ENCODE results near the gene ZNF784. TPM values are rescaled to one million over a fixed set of nuclear protein-coding genes. Genes with fewer than 3 reads are reported as not detected.

The ZNF784 gene
- total RNA-seq, 3 donors from 2014 or later (not counting 1 experiment from before 2014, with no cell fraction given): 6.4 to 7.9 (median 7.1) TPM

Other genes with a start within 250 kb of the ZNF784 start
- not detected for gene TMEM190, start 247.7 kb downstream of the ZNF784 start, total RNA-seq
- gene TMEM238, start 240.3 kb downstream of the ZNF784 start, total RNA-seq: 1 to 10 TPM; 2.9 to 5.1 (median 4.0) TPM
- 1,000 to 10,000 TPM; 1,373 to 1,704 (median 1,679) TPM for gene RPL28, start 238.6 kb downstream of the ZNF784 start, total RNA-seq
- 100 to 1,000 TPM in 1 of 3 donors, 10 to 100 TPM in 2; 60.2 to 107 (median 63.9) TPM for gene UBE2S, start 216.8 kb downstream of the ZNF784 start, total RNA-seq
- not detected for gene SHISA7, start 181.3 kb downstream of the ZNF784 start, total RNA-seq
- gene ISOC2, start 162.9 kb downstream of the ZNF784 start, total RNA-seq: 10 to 100 TPM in 1 of 3 donors, 1 to 10 TPM in 2; 7.2 to 12.4 (median 9.5) TPM
- not detected for gene C19orf85, start 159.8 kb downstream of the ZNF784 start, total RNA-seq
- gene ZNF628, start 147.9 kb downstream of the ZNF784 start, total RNA-seq: 10 to 100 TPM; 20.8 to 28.7 (median 24.1) TPM
- gene NAT14, start 139.4 kb downstream of the ZNF784 start, total RNA-seq: 10 to 100 TPM in 1 of 3 donors, 1 to 10 TPM in 2; 8.7 to 12.5 (median 8.8) TPM
- gene SSC5D, start 136.1 kb downstream of the ZNF784 start, total RNA-seq: under 1 TPM; 0.11 to 0.68 (median 0.58) TPM
- gene SBK2, start 87.4 kb downstream of the ZNF784 start, total RNA-seq: not detected
- not detected for gene SBK3, start 79.0 kb downstream of the ZNF784 start, total RNA-seq
- gene ZNF579, start 43.7 kb downstream of the ZNF784 start, total RNA-seq: 10 to 100 TPM in 1 of 3 donors, 1 to 10 TPM in 2; 8.3 to 11.2 (median 9.5) TPM
- 10 to 100 TPM in 2 of 3 donors, 1 to 10 TPM in 1; 8.5 to 18.2 (median 10.3) TPM for gene FIZ1, start 25.0 kb downstream of the ZNF784 start, total RNA-seq
- 10 to 100 TPM in 2 of 3 donors, 1 to 10 TPM in 1; 9.2 to 12.6 (median 12.5) TPM for gene ZNF524, start 24.3 kb downstream of the ZNF784 start, total RNA-seq
- gene ZNF865, start 18.9 kb downstream of the ZNF784 start, total RNA-seq: 10 to 100 TPM; 18.5 to 22.1 (median 20.9) TPM
- gene ZNF580, start 16.4 kb upstream of the ZNF784 start, total RNA-seq: 10 to 100 TPM; 38.0 to 46.0 (median 40.0) TPM
- 10 to 100 TPM; 15.4 to 21.9 (median 19.0) TPM for gene ZNF581, start 19.1 kb upstream of the ZNF784 start, total RNA-seq
- 1 to 10 TPM; 2.0 to 3.2 (median 3.2) TPM for gene CCDC106, start 23.6 kb upstream of the ZNF784 start, total RNA-seq
- 100 to 1,000 TPM; 304 to 322 (median 321) TPM for gene U2AF2, start 30.5 kb upstream of the ZNF784 start, total RNA-seq
- 10 to 100 TPM; 47.6 to 56.4 (median 51.8) TPM for gene EPN1, start 50.7 kb upstream of the ZNF784 start, total RNA-seq
- not detected for gene NLRP9, start 113.8 kb upstream of the ZNF784 start, total RNA-seq
- gene RFPL4A, start 134.5 kb upstream of the ZNF784 start, total RNA-seq: not detected
- gene RFPL4AL1, start 144.6 kb upstream of the ZNF784 start, total RNA-seq: not detected
- gene NLRP11, start 207.4 kb upstream of the ZNF784 start, total RNA-seq: not detected
- gene NLRP4, start 212.0 kb upstream of the ZNF784 start, total RNA-seq: not detected

Measured in natural killer cell (primary cell).